GM12864 (cell line): ENCODE results near the gene SMCP.

Source experiments
- DNase-seq: peaks from one replicate; pipeline ENCODE4 v3.0.0-alpha.2; 2011; ENCODE audit warnings: low read depth
- H3K4me3 ChIP-seq: 2 replicates; pipeline ENCODE4 v1.5.1; 2011; ENCODE audit warnings: mild to moderate bottlenecking, low read depth, low read length, control low read depth
- CTCF ChIP-seq: IDR thresholded peaks from 2 replicates; pipeline ENCODE4 v1.5.1; 2011; ENCODE audit warnings: low read depth, mild to moderate bottlenecking, moderate library complexity, low read length, control low read depth, inconsistent platforms; ENCODE audit errors: missing control alignments

Gene SMCP

GRCh38 chr1:152904688-152905440, 26.7 kb downstream of the SMCP start:
- no peak overlapping the region for H3K4me3 ChIP-seq
- no peak for TF ChIP-seq CTCF

GRCh38 chr1:152906023-152906565, 28.0 kb downstream of the SMCP start:
- no peak for TF ChIP-seq CTCF
- H3K4me3 ChIP-seq: no peak overlapping the region
- DNase-seq: no peak

More at GRCh38 chr1:152904688-152905440, 26.7 kb downstream of the SMCP start:
- no peak for DNase-seq

GRCh38 chr1:152907686-152908601, 29.8 kb downstream of the SMCP start, which contains the start of gene IVL:
TSS of gene IVL (plus strand) at chr1:152908546. CDS start at chr1:152909798, 1,252 bp downstream.
- no peak for DNase-seq
- no peak for TF ChIP-seq CTCF
- no peak within 1 kb of the TSS for H3K4me3 ChIP-seq

GRCh38 chr1:152909206-152909605, 31.1 kb downstream of the SMCP start:
- DNase-seq: no peak
- no peak for TF ChIP-seq CTCF
- H3K4me3 ChIP-seq: no peak overlapping the region

- no peak overlapping the region for H3K4me3 ChIP-seq
- no peak for TF ChIP-seq CTCF
- no peak for DNase-seq
Measured at GRCh38 chr1:152912471-152912870, 34.3 kb downstream of the SMCP start.

GRCh38 chr1:152912900-152913299, 34.8 kb downstream of the SMCP start:
- DNase-seq: no peak
- TF ChIP-seq CTCF: no peak
- H3K4me3 ChIP-seq: no peak overlapping the region
